SK-N-MC (cell line): Measurements from ENCODE around the gene DNAI7.

Source experiments
- DNase-seq: peaks from one replicate; pipeline ENCODE4 v3.0.0-alpha.2; 2011; ENCODE audit warnings: low read depth, low spot score
- H3K27ac ChIP-seq: fragments of 200-600 bp; sonication (generic); 2 replicates; pipeline ENCODE4 v1.5.1; 2016; ENCODE audit warnings: mixed run types
- H3K36me3 ChIP-seq: fragments of 200-600 bp; sonication (generic); 2 replicates; pipeline ENCODE4 v1.6.1; 2017; ENCODE audit warnings: antibody characterized with exemption, low read length, mixed read lengths; ENCODE audit not compliant: insufficient read depth
- H3K4me3 ChIP-seq: fragments of 200-600 bp; sonication (generic); 2 replicates; pipeline ENCODE4 v1.5.1; 2016
- H3K9ac ChIP-seq: fragments of 200-600 bp; sonication (generic); 2 replicates; pipeline ENCODE4 v1.8.0; 2017; ENCODE audit warnings: mixed run types, mixed read lengths; ENCODE audit not compliant: insufficient read length
- H3K9me3 ChIP-seq: fragments of 200-600 bp; sonication (generic); 2 replicates; pipeline ENCODE4 v1.6.1; 2017; ENCODE audit warnings: low read depth, mild to moderate bottlenecking, antibody characterized with exemption, low read length, moderate library complexity, mixed read lengths
- EZH2 ChIP-seq: fragments of 200-600 bp; sonication (generic); IDR thresholded peaks from one replicate; pipeline ENCODE4 v1.6.1; 2017; ENCODE audit warnings: antibody characterized with exemption
- FOXP2 ChIP-seq: optimal IDR thresholded peaks from 2 replicates; pipeline ENCODE3; 2011; ENCODE audit warnings: mild to moderate bottlenecking, moderate library complexity; ENCODE audit not compliant: insufficient read depth; ENCODE audit errors: extremely low read length, control extremely low read depth
- POLR2AphosphoS5 ChIP-seq: IDR thresholded peaks from 2 replicates; pipeline ENCODE4 v1.6.1; 2012; ENCODE audit warnings: mild to moderate bottlenecking, low read depth, low read length, borderline replicate concordance

DNAI7 gene

GRCh38 chr12:25152055-25152454 is 42.9 kb downstream of the DNAI7 start:
- Histone ChIP-seq H3K4me3 (no peak overlapping the region), H3K27ac (no peak overlapping the region), H3K9me3 (no peaks in the 10 kb centered on the region), H3K9ac (no peak overlapping the region), H3K36me3 (no peaks in the 10 kb centered on the region)
- TF ChIP-seq EZH2: no peak
- no peak for TF ChIP-seq POLR2AphosphoS5
- no peak for TF ChIP-seq FOXP2
- no peak for DNase-seq

DNA sequence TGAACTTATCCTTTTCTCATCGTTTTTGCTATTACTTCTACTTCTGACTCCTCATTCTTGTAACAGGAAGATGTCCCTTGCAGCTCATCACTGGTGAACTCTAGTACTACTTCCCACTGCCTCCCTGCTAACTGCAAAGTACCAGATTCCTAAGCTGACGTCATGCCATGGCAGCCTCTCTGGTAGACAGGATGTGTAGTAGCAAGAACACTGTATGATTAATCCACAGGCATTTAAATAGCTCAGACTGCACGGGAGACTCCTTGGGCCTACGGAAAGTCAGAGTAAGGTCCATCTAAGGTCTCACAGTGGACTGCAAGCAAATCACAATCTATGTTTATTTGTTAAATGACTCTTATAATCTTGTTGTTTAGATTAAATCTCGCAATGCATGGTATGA is 43.5 kb downstream of the DNAI7 start:
- no peak for DNase-seq
- TF ChIP-seq POLR2AphosphoS5: no peak
- TF ChIP-seq FOXP2: no peak
- no peak for TF ChIP-seq EZH2
- no peak overlapping the region for H3K27ac ChIP-seq
- H3K9me3 ChIP-seq: no peaks in the 10 kb centered on the region
- no peak overlapping the region for H3K9ac ChIP-seq
- no peaks in the 10 kb centered on the region for H3K36me3 ChIP-seq
- H3K4me3 ChIP-seq: no peak overlapping the region

DNA sequence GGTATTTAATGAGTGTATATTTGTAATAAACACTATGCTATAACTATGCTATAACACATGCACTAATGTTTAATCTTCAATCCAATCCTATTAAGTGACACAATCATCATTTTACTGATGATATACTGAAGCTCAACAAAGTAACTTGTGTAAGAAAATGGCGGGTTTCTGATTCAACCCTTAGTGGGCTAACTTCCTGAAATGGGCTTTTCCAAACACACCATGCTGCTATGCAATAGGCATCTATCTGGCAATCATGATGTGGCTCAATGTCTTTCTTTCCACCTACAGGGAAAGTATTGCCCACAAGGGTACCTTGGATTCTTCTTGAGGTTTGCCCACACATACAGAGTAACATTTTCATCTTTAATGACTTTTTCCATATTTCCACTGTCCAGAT is 48.3 kb downstream of the DNAI7 start:
- Histone ChIP-seq H3K9ac (no peak overlapping the region), H3K4me3 (no peak overlapping the region), H3K9me3 (no peaks in the 10 kb centered on the region), H3K27ac (no peak overlapping the region), H3K36me3 (no peaks in the 10 kb centered on the region)
- no peak for TF ChIP-seq FOXP2
- TF ChIP-seq EZH2: no peak
- TF ChIP-seq POLR2AphosphoS5: no peak
- no peak for DNase-seq

DNA sequence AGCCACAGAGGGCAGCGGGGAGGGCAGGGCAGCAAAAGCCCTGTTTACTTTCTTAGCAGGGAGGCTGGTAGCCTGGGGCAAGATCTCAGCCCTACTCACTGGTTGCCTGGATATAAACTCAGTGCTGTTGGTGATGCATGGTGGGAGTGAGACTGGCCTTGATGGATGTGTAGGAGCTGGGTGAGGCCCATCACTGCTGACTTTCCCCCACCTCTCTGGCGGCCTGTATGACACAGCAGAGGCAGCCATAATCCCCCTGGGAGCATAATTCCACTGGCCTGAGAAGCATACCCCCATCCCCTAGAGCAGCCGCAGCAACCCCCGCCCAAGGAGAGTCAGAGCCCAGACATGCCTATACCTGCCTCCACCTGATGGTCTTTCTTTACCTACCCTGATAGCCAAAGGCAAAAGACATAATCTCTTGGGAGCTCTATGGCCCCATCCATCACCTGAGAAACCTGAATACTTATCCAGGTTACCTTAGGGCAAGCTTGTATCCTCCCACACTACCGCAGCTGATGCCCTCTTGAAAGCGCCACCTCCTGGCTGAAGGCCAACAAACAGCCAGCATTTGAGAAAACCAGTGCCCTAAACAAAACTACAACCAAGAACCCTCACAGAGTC is 59.3 kb downstream of the DNAI7 start:
- no peaks in the 10 kb centered on the region for H3K9me3 ChIP-seq
- TF ChIP-seq EZH2: no peak
- no peak for TF ChIP-seq POLR2AphosphoS5
- TF ChIP-seq FOXP2: no peak
- H3K4me3 ChIP-seq: no peak overlapping the region
- H3K36me3 ChIP-seq: no peaks in the 10 kb centered on the region
- no peak for DNase-seq
- no peak overlapping the region for H3K27ac ChIP-seq
- no peak overlapping the region for H3K9ac ChIP-seq

GRCh38 chr12:25131270-25131669 is 63.7 kb downstream of the DNAI7 start:
- no peak overlapping the region for H3K9ac ChIP-seq
- no peak for DNase-seq
- no peak for TF ChIP-seq FOXP2
- no peak for TF ChIP-seq POLR2AphosphoS5
- no peak for TF ChIP-seq EZH2
- H3K27ac ChIP-seq: no peak overlapping the region
- H3K4me3 ChIP-seq: no peak overlapping the region
- H3K9me3 ChIP-seq: no peaks in the 10 kb centered on the region
- no peaks in the 10 kb centered on the region for H3K36me3 ChIP-seq

- H3K36me3 ChIP-seq: no peaks in the 10 kb centered on the region
- H3K27ac ChIP-seq: no peak overlapping the region
- DNase-seq: peak; percentile 30
- no peak overlapping the region for H3K4me3 ChIP-seq
- no peak overlapping the region for H3K9ac ChIP-seq
- no peaks in the 10 kb centered on the region for H3K9me3 ChIP-seq
- TF ChIP-seq FOXP2 (no peak), EZH2 (no peak)
These were observed 64.2 kb downstream of the DNAI7 start for GRCh38 chr12:25130741-25131188.

DNA sequence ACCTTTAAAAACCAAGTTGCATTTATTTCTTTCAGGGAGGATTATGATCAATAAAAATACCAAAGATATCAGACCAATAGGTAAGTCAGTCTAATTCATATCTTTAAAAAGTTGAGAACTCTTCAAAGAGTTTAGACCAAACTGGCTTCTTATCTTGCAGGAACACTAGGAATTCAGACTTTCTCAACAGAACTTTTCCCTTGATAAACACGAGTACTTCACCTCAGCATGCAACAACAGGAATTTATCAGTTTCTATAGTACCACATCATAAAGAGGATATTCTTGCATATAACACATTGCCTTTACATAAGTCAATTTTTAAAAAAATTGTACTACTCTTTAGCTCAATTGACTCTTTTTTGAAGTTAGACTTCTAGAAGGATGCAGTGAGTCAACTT is 68.2 kb downstream of the DNAI7 start:
- TF ChIP-seq POLR2AphosphoS5: no peak
- TF ChIP-seq FOXP2: no peak
- TF ChIP-seq EZH2: no peak
- no peak overlapping the region for H3K4me3 ChIP-seq
- no peaks in the 10 kb centered on the region for H3K9me3 ChIP-seq
- H3K9ac ChIP-seq: no peak overlapping the region
- DNase-seq: no peak
- no peaks in the 10 kb centered on the region for H3K36me3 ChIP-seq
- H3K27ac ChIP-seq: no peak overlapping the region

DNA sequence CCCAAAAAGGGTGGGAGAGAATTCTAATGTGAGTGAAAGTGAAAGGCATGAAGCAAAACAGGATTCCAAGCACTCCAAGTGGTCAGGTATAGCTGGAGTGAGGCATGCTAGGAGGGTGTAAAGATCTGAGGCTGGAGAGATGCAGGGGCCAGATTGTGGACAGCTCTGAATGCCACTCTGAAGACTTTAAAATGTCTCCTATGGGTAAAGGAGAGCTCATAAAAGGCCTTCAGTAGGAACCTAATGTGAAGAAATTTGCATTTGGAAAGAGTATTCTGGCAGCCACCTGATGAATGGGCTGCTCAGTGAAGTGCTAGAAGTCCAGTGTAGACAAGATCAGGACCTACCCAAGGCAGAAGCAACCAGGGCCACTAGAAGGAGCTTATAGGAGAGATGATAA is 68.9 kb downstream of the DNAI7 start:
- Histone ChIP-seq H3K4me3 (no peak overlapping the region), H3K9ac (no peak overlapping the region), H3K27ac (no peak overlapping the region), H3K9me3 (no peaks in the 10 kb centered on the region), H3K36me3 (no peaks in the 10 kb centered on the region)
- TF ChIP-seq EZH2: no peak
- TF ChIP-seq POLR2AphosphoS5: no peak
- TF ChIP-seq FOXP2: no peak
- DNase-seq: no peak

- Histone ChIP-seq H3K9me3 (no peaks in the 10 kb centered on the region), H3K27ac (no peak overlapping the region), H3K36me3 (no peaks in the 10 kb centered on the region), H3K4me3 (no peak overlapping the region), H3K9ac (no peak overlapping the region)
- TF ChIP-seq FOXP2: no peak
- no peak for TF ChIP-seq POLR2AphosphoS5
- TF ChIP-seq EZH2: no peak
- DNase-seq: no peak
These were observed 70.5 kb downstream of the DNAI7 start for GRCh38 chr12:25124493-25124892.
